ENCODE data around the gene TNNI3K. TPM values are rescaled to one million over a fixed set of nuclear protein-coding genes. Genes with fewer than 3 reads are reported as not detected.

TNNI3K gene
- total RNA-seq, 1 experiment from 2014 or later: not detected

- Histone ChIP-seq H3K4me1 (ENCODE audit: insufficient read depth, low read length) (no peaks in the 10 kb centered on the region), H3K9ac (ENCODE audit: low read length) (no peak overlapping the region), H3K79me2 (ENCODE audit: low read length) (no peaks in the 10 kb centered on the region), H4K20me1 (ENCODE audit: low read length) (no peaks in the 10 kb centered on the region), H3K9me3 (ENCODE audit: low read length) (no peaks in the 10 kb centered on the region), H3K27me3 (ENCODE audit: low read length) (peaks cover 22% of the 10 kb centered on the region; the same call in 1 of the 2 replicates), H2AFZ (ENCODE audit: low read length) (no peak overlapping the region), H3F3A (ENCODE audit: low read length, unreplicated experiment) (no peaks in the 10 kb centered on the region), H3K9me2 (replicated peaks; ENCODE audit: low read length) (no peaks in the 10 kb centered on the region), H3K27ac (ENCODE audit: low read length) (no peak overlapping the region), H3K4me3 (ENCODE audit: low read length) (no peak overlapping the region), H3K4me2 (ENCODE audit: low read length) (no peak overlapping the region), H3K36me3 (ENCODE audit: low read depth, low read length) (no peaks in the 10 kb centered on the region)
- no peak for ATAC-seq
- TF ChIP-seq EZH2phosphoT487 (IDR thresholded peaks at IDR 0.05; ENCODE audit: borderline replicate concordance, low read length): no peak
- no peak for TF ChIP-seq CTCF (conservative IDR thresholded peaks at IDR 0.05; ENCODE audit: low read depth, low read length)
- no peak for TF ChIP-seq EZH2 (IDR thresholded peaks at IDR 0.05; ENCODE audit: low read length, unreplicated experiment)
- no peak for DNase-seq
- intact Hi-C loops (cut with micrococcal nuclease): no loop called here
- ChIA-PET POLR2A (ENCODE audit: unreplicated experiment) (interaction anchor here (0.6 kb wide), 1 partner anchor 14 kb away, joined by 3 read pairs; no protein-coding TSS in a partner anchor), CTCF (no interaction called here)
- no TSS peak for BruUV-seq (replicated peaks)
These were observed 177.1 kb downstream of the TNNI3K start for GRCh38 chr1:74412244-74412643.

- Histone ChIP-seq H3K4me1 (ENCODE audit: insufficient read depth, low read length) (no peaks in the 10 kb centered on the region), H3F3A (ENCODE audit: low read length, unreplicated experiment) (no peaks in the 10 kb centered on the region)
- CTCF ChIA-PET: no interaction called here
These were observed 180.7 kb downstream of the TNNI3K start for GRCh38 chr1:74415935-74416334.

More at GRCh38 chr1:74415935-74416334, 180.7 kb downstream of the TNNI3K start:
- no peaks in the 10 kb centered on the region for H3K79me2 ChIP-seq (ENCODE audit: low read length)
- no peak for DNase-seq
- no peak overlapping the region for H2AFZ ChIP-seq (ENCODE audit: low read length)
- ATAC-seq: no peak
- no peak overlapping the region for H3K9ac ChIP-seq (ENCODE audit: low read length)
- no peaks in the 10 kb centered on the region for H3K9me2 ChIP-seq (replicated peaks; ENCODE audit: low read length)
- no peak overlapping the region for H3K27ac ChIP-seq (ENCODE audit: low read length)
- TF ChIP-seq CTCF (conservative IDR thresholded peaks at IDR 0.05; ENCODE audit: low read depth, low read length) (no peak), EZH2 (IDR thresholded peaks at IDR 0.05; ENCODE audit: low read length, unreplicated experiment) (no peak), EZH2phosphoT487 (IDR thresholded peaks at IDR 0.05; ENCODE audit: borderline replicate concordance, low read length) (no peak)
- H3K4me3 ChIP-seq (ENCODE audit: low read length): no peak overlapping the region
- H3K4me2 ChIP-seq (ENCODE audit: low read length): no peak overlapping the region
- POLR2A ChIA-PET (ENCODE audit: unreplicated experiment): no interaction called here
- no peaks in the 10 kb centered on the region for H3K36me3 ChIP-seq (ENCODE audit: low read depth, low read length)
- no TSS peak for BruUV-seq (replicated peaks)
- peaks cover 42% of the 10 kb centered on the region for H3K27me3 ChIP-seq (ENCODE audit: low read length)
- no peaks in the 10 kb centered on the region for H3K9me3 ChIP-seq (ENCODE audit: low read length)
- H4K20me1 ChIP-seq (ENCODE audit: low read length): no peaks in the 10 kb centered on the region
- intact Hi-C loops (cut with micrococcal nuclease): no loop called here
